DND-41 (cell line): ENCODE data around the gene INTS1.

Source experiments
- ATAC-seq: fragments of 200-7000 bp; cut with Tn5 transposase; 3 replicates; pipeline ENCODE4 v1.9.1; 2021; ENCODE audit warnings: low read depth; ENCODE audit not compliant: insufficient read depth
- DNase-seq: peaks from one replicate; pipeline ENCODE4 v3.0.0-alpha.2; 2020
- H2AFZ ChIP-seq: 2 replicates; pipeline ENCODE4 v1.6.0; 2012; ENCODE audit warnings: low read depth, low read length
- H3K27ac ChIP-seq: 2 replicates; pipeline ENCODE4 v1.5.1; 2012; ENCODE audit warnings: low read length, inconsistent platforms
- H3K27me3 ChIP-seq: fragments of 200-600 bp; sonication (generic); 2 replicates; pipeline ENCODE4 v1.6.0; 2012; ENCODE audit warnings: low read length, mild to moderate bottlenecking, inconsistent platforms; ENCODE audit not compliant: insufficient read depth, poor library complexity
- H3K36me3 ChIP-seq: 2 replicates; pipeline ENCODE4 v1.5.1; 2012; ENCODE audit warnings: low read length, inconsistent platforms; ENCODE audit not compliant: insufficient read depth
- H3K4me1 ChIP-seq: 2 replicates; pipeline ENCODE4 v1.5.1; 2012; ENCODE audit warnings: mild to moderate bottlenecking, low read length; ENCODE audit not compliant: insufficient read depth
- H3K4me2 ChIP-seq: 2 replicates; pipeline ENCODE4 v1.6.0; 2012; ENCODE audit warnings: mild to moderate bottlenecking, moderate library complexity, low read length, inconsistent platforms; ENCODE audit not compliant: insufficient read depth
- H3K4me3 ChIP-seq, 2 experiments: fragments of 200-600 bp in 1 of 2; shearing (Covaris generic) in 1 of 2; 2 replicates each; pipeline ENCODE4 v1.5.1; 2012 to 2016; ENCODE audit warnings: inconsistent platforms in 2 of 2, low read length in 2 of 2, mild to moderate bottlenecking in 2 of 2, low read depth in 1 of 2, moderate library complexity in 1 of 2
- H3K79me2 ChIP-seq: 2 replicates; pipeline ENCODE4 v1.6.0; 2012; ENCODE audit warnings: low read length, inconsistent platforms; ENCODE audit not compliant: insufficient read depth
- H3K9ac ChIP-seq: 2 replicates; pipeline ENCODE4 v1.6.0; 2012; ENCODE audit warnings: low read depth, mild to moderate bottlenecking, inconsistent platforms, low read length, moderate library complexity
- H3K9me3 ChIP-seq: 2 replicates; pipeline ENCODE4 v1.5.1; 2012; ENCODE audit warnings: low read length, moderate library complexity, mild to moderate bottlenecking, inconsistent platforms; ENCODE audit not compliant: insufficient read depth, severe bottlenecking
- H4K20me1 ChIP-seq: 2 replicates; pipeline ENCODE4 v1.6.0; 2012; ENCODE audit warnings: low read length; ENCODE audit not compliant: insufficient read depth
- EZH2 ChIP-seq: IDR thresholded peaks from 3 replicates; pipeline ENCODE4 v1.6.1; 2012; ENCODE audit warnings: borderline replicate concordance, low read depth, mild to moderate bottlenecking, moderate library complexity, low read length, inconsistent platforms; ENCODE audit not compliant: severe bottlenecking
- TF ChIP-seq, protein P1 (sequence below): IDR thresholded peaks from 2 replicates; pipeline ENCODE4 v1.5.1; 2012; ENCODE audit warnings: borderline replicate concordance, low read length, moderate library complexity, mild to moderate bottlenecking; ENCODE audit not compliant: poor library complexity, severe bottlenecking; ENCODE audit errors: extremely low read depth

Gene INTS1

DNA sequence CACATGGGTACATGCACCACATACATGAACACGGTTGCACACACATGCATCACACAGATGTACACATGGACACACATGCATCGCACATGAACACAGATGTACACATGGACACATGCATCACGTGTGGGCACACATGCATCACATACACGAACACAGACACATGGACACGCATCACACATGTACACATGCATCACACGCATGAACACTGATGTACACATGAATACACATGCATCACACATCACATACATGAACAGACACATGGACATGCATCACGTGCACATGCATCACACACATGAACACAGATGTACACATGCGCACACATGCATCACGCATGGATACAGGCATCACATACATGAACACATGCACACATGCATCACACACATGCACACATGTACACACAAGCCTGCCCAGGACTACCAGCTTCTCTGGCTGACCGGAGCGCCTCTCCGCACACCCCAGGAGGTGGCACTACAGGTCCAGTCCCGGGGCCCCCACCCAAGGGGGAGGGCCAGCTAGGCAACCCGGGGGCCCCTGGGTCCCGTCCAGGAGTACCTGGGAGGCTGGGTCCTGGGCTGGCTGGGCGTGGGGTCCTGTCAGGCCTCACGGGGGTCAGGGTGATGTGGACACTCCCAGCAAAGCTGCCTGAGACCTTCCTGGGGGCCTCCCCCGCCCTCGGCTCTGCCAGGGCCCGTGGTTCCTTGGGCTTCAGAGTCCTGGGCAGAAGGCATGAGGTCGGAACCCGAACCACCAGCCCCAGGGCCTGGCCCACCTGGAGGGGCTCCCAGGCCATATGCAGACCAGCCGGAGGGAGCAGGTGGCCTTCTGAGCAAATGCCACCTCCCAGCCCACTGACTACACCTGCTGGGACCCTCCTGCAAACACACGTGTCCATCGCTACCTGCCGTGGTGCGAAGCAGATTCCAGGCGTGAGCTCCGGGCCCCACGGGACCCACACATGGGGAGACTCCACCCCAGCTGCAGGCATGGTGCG is 64.5 kb downstream of the INTS1 start:
- H4K20me1 ChIP-seq = no peaks in the 10 kb centered on the region
- no peaks in the 10 kb centered on the region for H3K4me1 ChIP-seq
- H3K27me3 ChIP-seq = no peaks in the 10 kb centered on the region
- H3K36me3 ChIP-seq = no peaks in the 10 kb centered on the region
- no peaks in the 10 kb centered on the region for H3K79me2 ChIP-seq
- ATAC-seq = no peak
- no peak overlapping the region for H3K4me2 ChIP-seq
- H3K4me3 ChIP-seq = no peak overlapping the region
- DNase-seq = no peak
- no peaks in the 10 kb centered on the region for H3K9me3 ChIP-seq
- no peak overlapping the region for H3K9ac ChIP-seq
- no peak overlapping the region for H3K27ac ChIP-seq
- H2AFZ ChIP-seq = no peak overlapping the region
- TF ChIP-seq, protein P1, sequence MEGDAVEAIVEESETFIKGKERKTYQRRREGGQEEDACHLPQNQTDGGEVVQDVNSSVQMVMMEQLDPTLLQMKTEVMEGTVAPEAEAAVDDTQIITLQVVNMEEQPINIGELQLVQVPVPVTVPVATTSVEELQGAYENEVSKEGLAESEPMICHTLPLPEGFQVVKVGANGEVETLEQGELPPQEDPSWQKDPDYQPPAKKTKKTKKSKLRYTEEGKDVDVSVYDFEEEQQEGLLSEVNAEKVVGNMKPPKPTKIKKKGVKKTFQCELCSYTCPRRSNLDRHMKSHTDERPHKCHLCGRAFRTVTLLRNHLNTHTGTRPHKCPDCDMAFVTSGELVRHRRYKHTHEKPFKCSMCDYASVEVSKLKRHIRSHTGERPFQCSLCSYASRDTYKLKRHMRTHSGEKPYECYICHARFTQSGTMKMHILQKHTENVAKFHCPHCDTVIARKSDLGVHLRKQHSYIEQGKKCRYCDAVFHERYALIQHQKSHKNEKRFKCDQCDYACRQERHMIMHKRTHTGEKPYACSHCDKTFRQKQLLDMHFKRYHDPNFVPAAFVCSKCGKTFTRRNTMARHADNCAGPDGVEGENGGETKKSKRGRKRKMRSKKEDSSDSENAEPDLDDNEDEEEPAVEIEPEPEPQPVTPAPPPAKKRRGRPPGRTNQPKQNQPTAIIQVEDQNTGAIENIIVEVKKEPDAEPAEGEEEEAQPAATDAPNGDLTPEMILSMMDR = no peak
- no peak for TF ChIP-seq EZH2

DNA sequence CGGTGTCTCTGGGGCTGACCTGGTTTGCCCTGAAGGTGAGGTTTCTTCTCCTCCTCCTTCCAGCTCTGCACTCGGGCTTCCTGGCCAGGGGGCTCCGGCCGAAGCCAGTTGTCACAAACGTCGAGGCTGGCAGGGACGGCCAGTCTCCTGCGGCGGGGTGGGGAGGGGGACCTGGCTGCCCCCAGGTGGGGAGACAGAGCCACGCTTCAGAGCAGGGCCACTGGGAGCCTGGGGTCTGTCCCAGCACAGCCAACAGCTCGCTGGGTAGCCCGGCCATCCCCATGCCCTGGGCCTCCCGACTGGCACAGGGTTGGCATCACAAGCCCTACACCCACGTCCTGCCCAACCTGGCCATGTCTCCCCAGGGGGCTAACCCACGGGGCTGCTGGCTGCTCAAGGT is 65.4 kb downstream of the INTS1 start:
- Histone ChIP-seq H3K79me2 (no peaks in the 10 kb centered on the region), H3K9ac (no peak overlapping the region), H4K20me1 (no peaks in the 10 kb centered on the region), H2AFZ (no peak overlapping the region), H3K36me3 (no peaks in the 10 kb centered on the region), H3K4me1 (no peaks in the 10 kb centered on the region), H3K27ac (no peak overlapping the region), H3K4me3 (no peak overlapping the region), H3K9me3 (no peaks in the 10 kb centered on the region), H3K4me2 (no peak overlapping the region), H3K27me3 (no peaks in the 10 kb centered on the region)
- TF ChIP-seq, protein P1 = no peak
- no peak for TF ChIP-seq EZH2
- DNase-seq (no peak), ATAC-seq (no peak)

DNA sequence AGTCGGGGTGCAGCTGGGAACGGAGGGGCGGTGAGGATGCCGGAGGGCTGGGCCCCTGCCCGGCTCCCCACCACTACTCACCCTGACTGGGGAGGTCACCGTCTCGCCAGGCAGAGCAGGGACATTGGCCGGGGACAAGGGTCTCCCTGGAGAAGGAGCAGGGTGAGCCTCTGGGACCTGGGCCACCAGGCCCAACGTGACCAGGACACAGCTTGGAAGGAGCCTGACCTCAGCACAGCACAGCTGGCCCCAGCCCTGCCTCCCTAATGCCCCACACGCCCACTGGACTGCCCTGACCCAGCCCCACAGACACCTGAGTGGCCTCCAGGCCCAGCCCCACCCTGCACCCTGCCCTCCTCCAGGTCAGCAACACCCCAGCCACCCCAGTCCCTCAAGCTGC is 66.0 kb downstream of the INTS1 start:
- Histone ChIP-seq H3K9me3 (no peaks in the 10 kb centered on the region), H3K4me3 (no peak overlapping the region), H4K20me1 (0 out of 2 replicates have a peak, but pooled peaks cover under 1% of the 10 kb centered on the region), H3K27me3 (no peaks in the 10 kb centered on the region), H3K9ac (no peak overlapping the region), H3K4me1 (no peaks in the 10 kb centered on the region), H3K4me2 (no peak overlapping the region), H3K27ac (no peak overlapping the region), H2AFZ (no peak overlapping the region), H3K79me2 (no peaks in the 10 kb centered on the region), H3K36me3 (no peaks in the 10 kb centered on the region)
- ATAC-seq (no peak), DNase-seq (no peak)
- TF ChIP-seq EZH2 = no peak
- TF ChIP-seq, protein P1 = no peak
